ENCODE data around the gene DNAJA3.

- TF ChIP-seq POLR2A (IDR thresholded peaks at IDR 0.05; ENCODE audit: low read length) (no peak), GATA1 (IDR thresholded peaks at IDR 0.05; ENCODE audit: low read depth, low read length) (no peak)
Observed at GRCh38 chr16:4454623-4455022, 29.0 kb downstream of the DNAJA3 start.

Data from erythroblast (primary cell).